Stomach smooth muscle (tissue), 2 donors: Measurements from ENCODE around the gene PVR.
"Not testable (repeated sequence)": the region's sequence is repeated elsewhere in the genome, so short reads cannot be mapped to it uniquely, and the experiment has no call there.

Experiments used
- H3K27ac ChIP-seq: one replicate; pipeline ENCODE4 v1.7.0; 2013; ENCODE audit warnings: mild to moderate bottlenecking, low read length, inconsistent platforms
- H3K27me3 ChIP-seq, 2 donors: one replicate each; pipeline ENCODE4 v1.7.0; 2013; ENCODE audit warnings: low read length in 2 of 2; ENCODE audit not compliant: insufficient read depth in 2 of 2, control insufficient read depth in 1 of 2
- H3K36me3 ChIP-seq, 2 donors: one replicate each; pipeline ENCODE4 v1.7.0; 2013; ENCODE audit warnings: low read length in 2 of 2; ENCODE audit not compliant: control insufficient read depth in 2 of 2, insufficient read depth in 2 of 2
- H3K4me1 ChIP-seq: one replicate; pipeline ENCODE4 v1.7.0; 2013; ENCODE audit warnings: low read length; ENCODE audit not compliant: control insufficient read depth, insufficient read depth
- H3K4me3 ChIP-seq, 2 donors: one replicate each; pipeline ENCODE4 v1.7.0; 2013; ENCODE audit warnings: low read length in 2 of 2
- H3K9ac ChIP-seq, 2 donors: one replicate each; pipeline ENCODE4 v1.7.0; 2013; ENCODE audit warnings: low read length in 2 of 2, mild to moderate bottlenecking in 1 of 2
- H3K9me3 ChIP-seq, 2 donors: one replicate each; pipeline ENCODE4 v1.7.0; 2013; ENCODE audit warnings: low read length in 2 of 2; ENCODE audit not compliant: control insufficient read depth in 2 of 2
- donor health status: healthy.
- donor health status: Pancreatic carcinoma.

The PVR gene

DNA sequence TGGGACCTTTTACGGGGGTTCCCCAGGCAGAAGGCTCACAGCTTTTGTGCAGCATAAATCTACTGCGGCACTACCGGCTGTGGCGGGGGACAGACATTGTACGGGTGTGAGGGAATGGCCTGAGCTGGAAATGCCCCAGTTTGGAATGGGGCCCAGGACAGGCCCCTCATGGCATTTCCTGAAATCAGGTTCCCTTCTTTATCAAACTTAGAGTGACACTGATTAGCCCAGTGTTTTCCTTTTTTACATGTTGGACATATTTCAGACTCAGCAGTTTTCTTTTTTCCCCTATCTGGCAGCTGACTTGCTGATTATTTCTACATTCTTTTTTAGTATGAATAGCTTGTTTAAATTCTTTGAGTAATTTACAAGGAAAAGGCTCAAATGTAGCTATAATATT lies 9.7 kb upstream of the PVR start:
- H3K9ac ChIP-seq, H3K4me1 ChIP-seq, H3K9me3 ChIP-seq, H3K36me3 ChIP-seq, H3K27ac ChIP-seq, H3K4me3 ChIP-seq, H3K27me3 ChIP-seq: not testable (repeated sequence)

DNA sequence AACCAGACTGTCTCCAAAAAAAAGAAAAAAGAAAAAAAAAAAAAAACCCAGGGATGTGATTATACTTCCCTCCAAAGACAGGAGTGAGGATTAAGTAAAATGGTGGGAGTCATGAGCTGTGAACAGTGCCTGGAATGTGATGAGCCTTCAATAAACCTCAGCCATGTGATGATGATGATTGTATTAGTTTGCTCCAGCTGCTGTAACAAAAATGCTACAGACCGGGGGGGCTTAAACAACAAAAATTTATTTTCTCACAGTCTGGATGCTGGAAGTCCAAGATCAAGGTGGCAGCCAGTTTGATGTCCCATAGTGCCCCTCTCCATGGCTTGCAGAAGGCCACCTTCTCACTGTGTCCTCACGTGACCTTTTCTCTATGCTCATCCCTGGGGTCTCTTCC lies 8.9 kb upstream of the PVR start:
- H3K36me3 ChIP-seq: no peaks in the 10 kb centered on the region
- no peak overlapping the region for H3K9ac ChIP-seq
- no peaks in the 10 kb centered on the region for H3K9me3 ChIP-seq
- peaks cover 0 to 2% of the 10 kb centered on the region in 2 donors for H3K27me3 ChIP-seq
- H3K4me1 ChIP-seq: no peaks in the 10 kb centered on the region
- no peak overlapping the region for H3K4me3 ChIP-seq
- no peak overlapping the region for H3K27ac ChIP-seq

DNA sequence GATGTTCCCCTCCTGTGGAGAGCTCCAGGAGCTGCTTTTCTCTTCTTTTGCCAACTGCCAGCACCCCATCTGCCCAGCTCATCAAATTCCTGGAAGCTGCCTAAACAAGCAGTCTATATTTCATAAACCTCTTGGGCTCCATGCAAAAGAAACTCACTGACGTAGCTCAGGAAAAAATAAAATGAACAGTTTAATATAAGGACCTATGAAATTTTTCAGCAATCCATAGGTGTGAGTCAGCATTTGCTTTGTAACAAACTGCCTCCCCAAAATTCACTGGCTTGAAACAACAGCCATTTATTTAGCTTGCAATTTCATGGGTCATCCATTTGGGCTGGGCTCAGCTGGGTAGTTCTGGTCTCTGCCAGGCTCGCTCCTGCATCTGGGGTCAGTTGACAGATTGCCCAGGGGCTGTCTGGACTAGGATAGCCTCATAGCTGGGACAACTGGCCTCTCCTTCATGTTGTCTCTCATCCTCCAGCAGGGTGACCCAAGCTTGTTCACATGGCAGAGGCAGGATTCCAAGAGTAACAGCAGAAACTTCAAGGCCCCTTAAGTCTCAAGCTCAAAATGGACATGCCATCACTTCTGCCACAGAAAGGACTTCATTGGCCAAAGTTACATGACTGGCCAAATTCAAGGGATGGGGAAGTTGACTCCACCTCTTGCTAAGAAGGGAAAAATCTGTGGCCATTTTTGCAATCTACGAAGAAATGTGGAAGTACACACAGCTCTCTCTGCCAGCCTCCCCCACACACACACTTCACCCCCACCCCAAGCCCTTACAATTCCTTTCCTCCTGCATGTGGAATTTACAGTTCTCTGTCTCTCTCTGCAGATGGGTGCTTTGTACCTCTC lies 7.9 kb upstream of the PVR start:
- H3K27me3 ChIP-seq: peaks cover 0 to 2% of the 10 kb centered on the region in 2 donors
- no peak overlapping the region for H3K4me3 ChIP-seq
- no peaks in the 10 kb centered on the region for H3K4me1 ChIP-seq
- no peaks in the 10 kb centered on the region for H3K36me3 ChIP-seq
- H3K9ac ChIP-seq: no peak overlapping the region
- H3K9me3 ChIP-seq: no peaks in the 10 kb centered on the region
- H3K27ac ChIP-seq: no peak overlapping the region

DNA sequence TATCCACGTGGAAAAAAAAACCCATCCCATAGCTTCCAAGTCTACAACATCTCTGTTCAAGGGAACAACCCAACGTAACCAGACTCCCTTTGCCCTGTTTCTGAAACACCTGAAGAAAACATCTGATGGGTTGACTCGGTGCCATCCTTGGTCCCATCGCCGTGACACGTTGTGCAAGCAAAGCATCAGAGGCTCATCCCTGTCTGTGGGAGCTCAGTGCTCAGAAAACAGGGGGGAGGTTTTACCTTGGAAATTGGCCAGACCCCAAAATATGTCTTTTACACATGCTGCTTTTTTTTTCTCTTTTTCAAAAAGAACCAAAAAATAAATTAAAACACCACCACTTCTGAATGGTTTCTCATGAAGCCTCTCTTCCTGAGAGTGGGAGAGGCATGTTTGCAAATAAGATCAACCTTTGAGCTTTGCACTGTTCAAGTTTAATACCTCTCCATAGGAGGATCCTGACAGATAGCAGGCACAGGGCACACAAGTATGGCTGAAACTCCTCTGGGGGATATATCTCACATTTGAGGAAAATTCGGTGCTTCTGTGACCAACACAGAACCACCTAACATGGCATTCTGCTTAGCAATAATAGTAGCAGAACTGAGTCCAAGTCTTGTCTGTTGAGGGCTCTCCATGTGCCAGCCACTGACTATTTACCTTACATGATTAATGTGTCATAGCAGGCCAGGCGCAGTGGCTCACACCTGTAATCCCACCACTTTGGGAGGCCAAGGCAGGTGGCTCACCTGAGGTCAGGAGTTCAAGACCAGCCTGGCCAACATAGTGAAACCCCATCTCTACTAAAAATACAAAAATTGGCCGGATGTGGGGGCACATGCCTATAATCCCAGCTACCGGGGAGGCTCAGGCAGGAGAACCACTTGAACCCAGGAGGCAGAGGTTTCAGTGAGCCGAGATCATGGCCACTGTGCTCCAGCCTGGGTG lies 7.0 kb upstream of the PVR start:
- H3K9ac ChIP-seq: no peak overlapping the region
- no peaks in the 10 kb centered on the region for H3K4me1 ChIP-seq
- no peak overlapping the region for H3K4me3 ChIP-seq
- H3K36me3 ChIP-seq: no peaks in the 10 kb centered on the region
- no peak overlapping the region for H3K27ac ChIP-seq
- no peaks in the 10 kb centered on the region for H3K9me3 ChIP-seq
- H3K27me3 ChIP-seq: peaks cover 0 to 2% of the 10 kb centered on the region in 2 donors

DNA sequence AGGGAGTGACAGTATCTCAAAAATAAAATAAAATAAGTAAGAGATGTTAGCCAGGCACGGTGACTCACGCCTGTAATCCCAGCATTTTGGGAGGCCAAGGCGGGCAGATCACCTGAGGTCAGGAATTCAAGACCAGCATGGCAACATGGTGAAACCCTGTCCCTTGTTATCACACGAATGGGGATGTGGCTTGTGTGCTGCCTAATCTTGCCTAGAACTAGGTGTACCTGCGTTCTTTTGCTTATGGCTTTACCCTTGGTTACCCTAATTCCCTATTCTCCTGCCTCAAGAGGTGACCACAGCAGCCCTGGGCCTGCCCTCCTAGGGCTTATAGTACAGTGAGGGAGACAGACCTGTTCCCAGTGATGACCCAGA lies 6.3 kb upstream of the PVR start:
- Histone ChIP-seq H3K9me3 (no peaks in the 10 kb centered on the region), H3K4me1 (no peaks in the 10 kb centered on the region), H3K9ac (no peak overlapping the region), H3K27ac (no peak overlapping the region), H3K4me3 (no peak overlapping the region), H3K27me3 (peaks cover 0 to 2% of the 10 kb centered on the region in 2 donors), H3K36me3 (no peaks in the 10 kb centered on the region)

DNA sequence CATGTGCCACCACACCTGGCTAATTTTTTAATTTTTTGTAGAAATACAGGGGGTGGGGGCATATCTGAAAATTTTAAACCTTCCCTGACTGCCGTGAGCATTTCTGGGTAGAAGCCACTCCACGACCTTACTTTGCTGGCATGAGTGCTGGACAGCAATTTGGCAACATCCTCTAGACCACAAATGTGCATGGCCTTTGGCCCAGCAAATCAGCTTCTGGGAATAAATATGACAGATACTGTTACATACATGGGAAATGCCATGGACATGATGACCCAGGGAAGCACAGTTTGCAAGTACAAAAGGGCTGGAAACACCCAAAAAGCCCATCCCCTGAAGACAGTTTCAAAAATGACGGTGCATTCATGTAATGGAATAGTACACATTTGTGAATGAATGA lies 3.2 kb upstream of the PVR start:
- H3K9ac ChIP-seq: no peak overlapping the region
- no peaks in the 10 kb centered on the region for H3K36me3 ChIP-seq
- H3K27ac ChIP-seq: no peak overlapping the region
- peaks cover 0 to 2% of the 10 kb centered on the region in 2 donors for H3K27me3 ChIP-seq
- H3K9me3 ChIP-seq: no peaks in the 10 kb centered on the region
- H3K4me1 ChIP-seq: peaks cover 3% of the 10 kb centered on the region
- no peak overlapping the region for H3K4me3 ChIP-seq

DNA sequence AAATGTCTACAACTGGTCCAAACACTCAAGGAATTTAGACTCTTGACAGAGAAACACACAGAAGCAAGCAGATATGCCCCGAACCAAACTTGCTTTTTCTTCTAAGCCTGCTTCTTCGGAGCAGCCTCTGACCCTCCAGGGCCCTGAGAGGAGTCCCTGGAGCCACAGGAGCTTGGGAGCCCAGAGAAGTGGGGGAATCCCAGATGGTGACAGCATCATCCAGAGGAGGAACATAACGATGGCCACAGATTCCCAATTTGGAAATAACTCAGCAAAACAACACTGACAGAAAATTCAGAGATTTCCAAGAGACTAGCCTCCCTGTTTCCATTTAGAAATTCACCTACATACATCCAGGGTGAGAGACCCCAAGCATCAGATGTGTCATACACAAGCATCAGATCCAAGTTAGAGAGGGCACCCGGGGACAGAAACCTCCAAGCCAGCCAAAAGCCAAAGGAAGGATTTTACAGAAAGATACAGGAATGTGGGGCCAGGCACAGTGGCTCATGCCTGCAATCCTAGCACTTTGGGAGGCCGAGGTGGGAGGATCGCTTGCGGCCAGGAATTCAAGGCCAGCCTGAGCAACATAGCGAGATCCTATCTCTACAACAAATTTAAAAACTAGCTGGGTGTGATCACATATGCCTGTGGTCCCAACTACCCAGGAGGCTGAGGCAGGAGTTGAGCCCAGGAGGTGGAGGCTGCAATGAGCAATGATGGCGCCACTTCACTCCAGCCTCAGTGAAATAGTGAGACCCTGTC lies 2.0 kb upstream of the PVR start:
- Histone ChIP-seq H3K4me1 (peaks cover 3% of the 10 kb centered on the region), H3K27ac (no peak overlapping the region), H3K27me3 (peaks cover 0 to 2% of the 10 kb centered on the region in 2 donors), H3K4me3 (no peak overlapping the region), H3K36me3 (no peaks in the 10 kb centered on the region), H3K9me3 (no peaks in the 10 kb centered on the region), H3K9ac (no peak overlapping the region)

DNA sequence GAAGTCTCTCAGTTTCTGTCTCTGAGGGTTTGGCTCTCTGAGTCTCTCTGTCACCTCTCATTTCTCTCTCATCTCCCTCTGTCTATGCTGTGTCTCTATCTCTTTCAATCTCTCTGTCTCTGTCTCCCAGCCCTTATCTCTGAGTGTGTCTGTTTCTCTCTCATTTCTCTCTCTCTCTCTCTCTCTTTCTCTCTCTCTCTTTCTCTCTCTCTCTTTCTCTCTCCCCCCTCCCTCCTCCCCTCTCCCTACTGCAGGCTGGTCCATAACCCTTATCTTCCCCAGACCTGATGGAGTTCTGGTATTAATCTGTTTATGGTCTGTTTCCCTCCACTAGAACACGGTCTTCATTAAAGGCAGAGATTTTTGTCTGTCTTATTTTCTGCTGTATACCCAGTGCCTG lies 1.3 kb upstream of the PVR start:
- Histone ChIP-seq H3K36me3 (peaks cover 0 to 2% of the 10 kb centered on the region in 2 donors), H3K27me3 (no peaks in the 10 kb centered on the region), H3K9ac (no peak overlapping the region), H3K27ac (no peak overlapping the region), H3K4me1 (peaks cover 3% of the 10 kb centered on the region), H3K4me3 (no peak overlapping the region), H3K9me3 (no peaks in the 10 kb centered on the region)

DNA sequence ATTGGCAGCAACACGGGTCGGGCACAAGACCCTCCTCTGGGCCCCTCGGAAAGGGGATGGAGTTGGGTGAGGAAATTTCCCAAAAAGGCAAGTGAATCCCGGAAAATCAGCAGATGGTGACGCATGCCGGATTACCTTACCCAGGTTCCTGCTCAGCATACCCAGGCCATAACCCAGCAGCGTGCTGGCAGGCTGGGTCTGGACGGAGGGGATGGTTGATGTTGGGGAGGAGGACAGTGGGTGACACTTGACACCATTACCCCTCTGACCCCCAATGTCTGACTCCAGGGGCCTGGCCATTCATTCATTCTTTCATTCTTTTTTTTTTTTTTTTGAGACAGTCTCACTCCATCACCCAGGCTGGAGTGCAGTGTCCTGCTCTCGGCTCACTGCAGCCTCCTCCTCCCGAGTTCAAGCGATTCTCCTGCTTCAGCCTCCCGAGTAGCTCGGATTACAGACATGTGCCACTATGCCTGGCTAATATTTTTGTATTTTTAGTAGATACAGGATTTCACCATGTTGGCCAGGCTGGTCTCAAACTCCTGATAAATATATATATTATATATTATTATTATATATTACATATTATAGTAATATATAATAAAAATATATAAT lies 799 bp downstream of the PVR start:
- Histone ChIP-seq H3K27me3 (no peaks in the 10 kb centered on the region), H3K9me3 (no peaks in the 10 kb centered on the region), H3K36me3 (peaks cover 7 to 12% of the 10 kb centered on the region in 2 donors), H3K9ac (peak overlapping the region; percentile 73 to 82), H3K27ac (no peak overlapping the region), H3K4me1 (peaks cover 12% of the 10 kb centered on the region), H3K4me3 (peak overlapping the region; percentile 89 to 91)

DNA sequence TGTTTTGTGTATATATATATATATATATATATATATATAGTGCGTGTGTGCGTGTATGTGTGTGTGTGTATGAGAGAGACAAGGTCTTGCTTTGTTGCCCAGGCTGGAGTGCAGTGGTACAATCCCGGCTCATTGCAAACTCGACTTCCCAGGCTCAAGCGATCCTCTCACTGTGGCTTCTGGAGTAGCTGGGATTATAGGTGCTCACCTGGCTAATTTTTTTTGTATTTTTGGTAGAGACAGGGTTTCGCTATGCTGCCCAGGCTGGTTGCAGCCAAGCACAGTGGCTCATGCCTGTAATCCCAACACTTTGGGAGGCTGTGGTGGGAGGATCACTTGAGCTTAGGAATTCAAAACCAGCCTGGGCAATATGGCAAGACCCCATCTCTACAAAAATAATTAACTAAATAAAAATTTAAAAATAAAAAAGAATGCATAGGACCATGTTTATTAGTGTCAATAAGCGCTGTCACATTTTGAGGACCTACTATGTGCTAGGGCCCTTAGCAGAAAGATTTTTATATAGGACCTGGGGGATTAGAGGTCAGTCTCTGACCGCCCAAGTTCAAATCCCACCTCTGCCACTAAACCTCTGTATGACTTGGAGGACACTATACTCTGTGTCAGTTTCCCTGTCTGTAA lies 1.8 kb downstream of the PVR start:
- Histone ChIP-seq H3K9me3 (no peaks in the 10 kb centered on the region), H3K9ac (no peak overlapping the region), H3K27ac (no peak overlapping the region), H3K4me3 (no peak overlapping the region), H3K36me3 (peaks cover 16 to 21% of the 10 kb centered on the region in 2 donors), H3K27me3 (no peaks in the 10 kb centered on the region), H3K4me1 (peaks cover 12% of the 10 kb centered on the region)
